Right renal pelvis (tissue), 4 donors: ENCODE measurements around the gene SLC44A5. TPM values are rescaled to one million over a fixed set of nuclear protein-coding genes. Genes with fewer than 3 reads are reported as not detected.
"Not testable (repeated sequence)": the region's sequence is repeated elsewhere in the genome, so short reads cannot be mapped to it uniquely, and the experiment has no call there.

ENCODE experiments used
- DNase-seq, 4 donors: peaks; one replicate each; pipeline ENCODE4 v3.0.0-alpha.2; 2013; ENCODE audit warnings: low read depth in 4 of 4, low spot score in 3 of 4, missing footprints in 1 of 4
- polyA plus RNA-seq, 4 donors: library from polyadenylated mRNA; unstranded; fragments of 120-200 nt; gene quantifications; one replicate each; pipeline ENCODE4 v1.2.1, GENCODE V29; 2013; ENCODE audit not compliant: insufficient read length in 4 of 4

Gene SLC44A5
- polyA plus RNA-seq, 4 donors, result 10.6 to 14.7 (median 12.8) TPM

DNA sequence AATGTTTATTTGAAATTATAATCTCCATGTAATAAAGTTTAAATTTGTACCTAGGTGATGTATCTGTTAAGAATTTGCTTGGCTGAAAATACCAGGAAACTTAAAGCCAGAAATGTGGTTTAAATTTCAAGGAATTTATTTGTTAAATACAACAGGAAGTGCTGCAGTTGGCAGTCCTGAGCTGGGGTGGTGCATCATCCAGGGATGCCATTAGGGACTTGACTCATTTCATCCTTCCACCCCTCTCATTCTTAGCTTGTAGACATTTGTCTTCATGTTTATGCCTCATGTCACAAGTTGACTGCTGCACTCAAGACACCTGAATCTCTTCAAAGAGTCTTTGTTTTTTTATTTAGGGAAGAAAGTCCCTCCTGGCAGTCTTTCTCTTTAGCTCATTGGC is 300.8 kb downstream of the SLC44A5 start:
- DNase-seq, result no peak

DNA sequence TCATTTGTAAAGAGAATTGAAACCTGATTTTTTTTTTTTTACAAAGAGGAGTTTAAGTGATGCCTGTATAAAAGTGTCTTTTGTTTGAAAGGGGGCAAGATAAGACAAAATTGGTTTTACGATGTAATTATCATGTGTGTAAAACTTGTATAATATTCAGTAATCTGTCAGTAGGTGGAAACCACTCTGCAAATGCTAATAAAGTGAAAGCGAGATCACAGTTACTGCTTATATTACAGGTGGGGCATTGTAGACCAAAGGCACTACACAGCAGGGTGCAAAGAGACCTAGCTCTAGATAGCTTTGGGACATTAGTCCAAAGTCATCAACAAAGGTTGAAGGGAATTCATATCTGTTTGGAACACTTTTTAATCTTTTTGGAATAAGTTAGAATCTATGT is 302.5 kb downstream of the SLC44A5 start:
- DNase-seq, result no peak

DNA sequence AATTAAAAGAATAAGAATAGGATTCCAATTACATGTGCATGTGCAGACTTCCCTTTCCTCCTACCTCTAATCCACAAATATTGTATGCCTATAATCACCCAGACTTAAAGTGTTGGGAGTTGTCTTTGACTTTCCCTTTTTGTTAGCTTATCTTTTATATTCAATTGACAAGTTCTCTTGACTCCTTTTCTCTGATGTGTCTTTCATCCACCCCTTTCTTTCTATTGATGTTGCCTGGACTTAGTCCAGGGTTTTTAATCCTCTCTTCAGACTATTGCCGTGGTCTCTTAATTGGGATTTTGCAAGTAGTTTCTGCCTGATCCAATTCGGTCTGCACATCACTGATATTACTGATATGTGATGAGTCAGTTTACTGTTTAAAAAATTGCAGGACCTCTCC is 305.9 kb downstream of the SLC44A5 start:
- DNase-seq, result no peak

DNA sequence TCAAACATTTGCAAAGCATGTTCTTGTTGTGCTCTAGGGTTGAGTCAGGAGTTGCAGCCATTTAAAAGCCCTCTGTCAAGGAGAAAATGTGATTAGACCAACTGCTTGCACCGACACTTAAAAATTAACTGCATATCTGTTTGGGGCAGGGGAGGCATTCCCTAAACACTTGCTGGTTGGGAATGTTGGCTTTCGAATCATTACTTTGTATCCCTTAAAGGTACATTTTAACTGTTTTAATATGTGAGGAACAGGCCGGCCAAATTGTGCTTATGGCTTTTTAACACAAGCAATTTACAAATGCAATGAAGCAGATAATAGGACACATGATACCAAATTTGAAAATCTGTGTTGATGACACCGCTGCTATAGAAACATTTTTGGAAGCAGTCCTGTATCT is 317.6 kb downstream of the SLC44A5 start:
- DNase-seq, result no peak

DNA sequence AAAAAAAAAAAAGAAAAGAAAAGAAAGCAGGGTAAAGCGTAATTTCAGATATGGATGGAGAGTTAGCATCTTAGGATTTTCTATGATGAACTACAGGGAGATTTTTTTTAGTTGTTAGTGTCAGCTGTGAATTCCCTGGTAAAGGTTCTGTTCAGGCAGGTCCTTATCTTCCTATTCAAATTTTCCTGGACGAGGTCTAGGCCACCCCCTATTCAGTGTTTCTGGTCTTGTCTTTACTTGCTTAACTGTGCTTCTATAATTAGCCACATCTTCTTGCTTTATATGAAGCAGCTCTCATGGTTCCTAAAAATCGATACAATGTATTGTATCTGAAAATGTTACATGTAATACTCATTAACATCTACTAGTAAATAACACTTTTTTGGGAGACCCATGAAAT is 318.9 kb downstream of the SLC44A5 start:
- no peak for DNase-seq

DNA sequence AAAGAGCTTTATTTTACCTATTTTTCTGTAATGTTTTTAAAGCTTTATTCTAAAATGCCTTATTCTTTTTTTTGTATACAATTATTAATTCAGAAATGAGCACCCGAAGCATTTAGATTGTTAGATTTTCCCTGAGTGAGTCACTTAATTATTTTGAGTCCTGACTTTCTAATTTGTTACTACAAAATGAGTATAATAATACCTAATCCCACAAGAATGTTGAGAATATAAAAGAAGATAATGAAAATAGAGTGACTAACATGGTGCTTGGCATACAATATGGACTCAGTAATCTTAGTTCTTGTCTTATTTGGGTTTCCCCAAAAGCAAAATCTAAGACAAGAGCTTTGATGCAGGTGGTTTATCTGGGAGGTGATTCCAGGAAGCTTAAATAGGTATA is 334.5 kb downstream of the SLC44A5 start:
- DNase-seq, result no peak

DNA sequence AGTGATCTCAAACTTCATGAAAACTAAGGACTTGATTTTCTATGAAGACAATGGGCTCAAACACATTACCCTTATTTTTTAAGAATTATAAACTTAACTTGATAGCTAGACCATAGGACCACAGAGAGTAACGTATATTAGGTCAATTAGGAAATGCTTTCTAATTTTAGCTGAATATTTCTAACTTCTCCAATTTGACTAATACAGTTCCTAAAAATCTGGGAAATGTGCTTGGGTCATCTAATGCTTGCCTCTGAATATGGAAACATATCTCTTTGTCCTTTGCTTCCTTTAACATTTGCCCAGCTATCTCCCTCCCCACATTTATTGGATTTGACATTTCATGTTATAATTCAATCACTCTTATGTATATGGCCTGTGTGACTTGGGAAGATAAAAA is 335.3 kb downstream of the SLC44A5 start:
- no peak for DNase-seq

DNA sequence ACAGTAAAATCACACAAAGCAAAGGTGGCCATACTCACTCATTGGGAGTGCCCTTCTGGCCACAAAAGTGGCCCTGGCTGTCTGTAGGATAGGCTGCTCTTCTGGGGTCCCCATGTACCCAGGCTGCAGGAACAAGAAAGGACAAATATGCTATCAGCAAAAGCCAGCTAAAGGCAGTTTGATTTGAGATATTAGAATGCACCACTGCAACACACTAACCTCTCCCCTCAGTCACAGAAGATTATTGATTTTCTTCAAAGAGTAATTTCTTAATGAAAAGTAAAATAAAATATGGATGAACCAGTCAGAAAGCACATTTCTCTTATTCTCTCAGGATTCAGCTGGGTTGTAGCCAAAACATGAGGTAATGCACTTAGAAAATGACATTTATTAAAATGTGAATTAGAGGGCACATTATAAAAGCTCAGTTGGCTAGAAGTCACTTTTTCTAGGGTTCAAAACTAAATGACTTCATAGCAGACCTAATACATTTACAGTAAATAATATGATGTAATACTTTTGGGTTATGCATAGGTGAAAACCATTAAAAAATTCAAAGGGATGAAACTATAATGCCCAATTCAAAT is 335.9 kb downstream of the SLC44A5 start:
- no peak for DNase-seq

DNA sequence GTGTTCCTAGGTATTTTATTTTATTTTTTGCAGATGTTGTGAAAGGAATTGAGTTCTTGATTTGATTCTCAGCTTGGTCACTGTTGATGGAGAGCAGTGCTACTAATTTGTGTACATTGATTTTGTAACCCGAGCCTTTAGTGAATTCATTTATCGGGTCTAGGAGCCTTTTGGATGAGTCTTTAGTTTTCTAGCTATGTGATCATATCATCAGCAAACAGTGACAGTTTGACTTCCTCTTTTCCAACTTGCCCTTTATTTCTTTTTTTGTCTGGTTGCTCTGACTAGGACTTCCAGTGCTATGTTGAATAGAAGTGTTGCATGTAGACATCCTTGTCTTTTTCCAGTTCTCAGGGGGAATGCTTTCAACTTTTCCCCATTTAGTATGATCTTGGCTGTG is 337.8 kb downstream of the SLC44A5 start:
- DNase-seq, result no peak

DNA sequence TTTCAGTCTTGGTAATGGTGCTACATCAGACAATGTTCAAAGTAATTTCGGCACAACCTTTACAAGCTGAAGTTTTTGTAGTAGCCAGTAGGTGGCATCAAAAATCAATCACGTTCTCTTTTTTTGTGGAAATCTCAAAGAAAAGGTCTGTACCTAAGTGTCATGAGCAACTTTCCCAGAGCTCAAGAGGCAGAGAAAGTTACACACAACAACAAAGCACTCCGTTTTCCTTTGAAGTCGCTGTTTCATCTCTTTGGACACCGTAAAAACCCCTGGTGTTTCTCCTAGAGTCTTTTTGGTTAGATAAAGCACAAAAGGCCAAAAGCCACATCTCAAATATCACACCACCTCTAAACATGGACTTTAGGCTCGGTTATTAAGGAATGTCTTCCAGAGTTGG is 345.1 kb downstream of the SLC44A5 start:
- peak; percentile 13 to 58 (median 30) for DNase-seq

DNA sequence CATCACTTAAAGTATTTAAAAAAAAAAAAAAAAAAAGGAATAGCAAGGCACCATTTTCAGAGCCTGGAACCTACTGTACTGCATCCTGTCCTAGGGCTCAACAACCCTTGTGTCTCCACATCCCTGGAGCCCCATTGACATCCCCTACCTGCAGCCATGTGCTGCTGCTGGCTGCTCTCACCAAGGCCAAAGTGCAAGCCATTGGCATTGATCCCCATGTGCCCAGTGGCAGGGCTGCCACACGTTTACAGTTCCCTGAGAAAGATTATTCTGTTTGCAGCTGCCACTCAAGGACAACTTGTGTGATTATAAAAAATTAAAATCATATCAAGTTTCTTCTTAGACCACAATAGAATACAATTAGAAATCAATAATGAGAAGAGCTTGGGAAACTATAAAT is 346.8 kb downstream of the SLC44A5 start:
- no peak for DNase-seq

DNA sequence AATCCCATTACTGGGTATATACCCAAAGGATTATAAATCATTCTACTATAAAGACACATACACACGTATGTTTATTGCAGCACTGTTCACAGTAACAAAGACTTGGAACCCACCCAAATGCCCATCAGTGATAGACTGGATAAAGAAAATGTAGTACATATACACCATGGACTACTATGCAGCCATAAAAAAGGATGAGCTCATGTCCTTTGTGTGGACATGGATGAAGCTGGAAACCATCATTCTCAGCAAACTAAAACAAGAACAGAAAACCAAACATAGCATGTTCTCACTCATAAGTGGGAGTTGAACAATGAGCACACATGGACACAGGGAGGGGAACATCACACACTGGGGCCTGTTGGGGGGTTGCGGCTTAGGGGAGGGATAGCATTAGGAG is 347.3 kb downstream of the SLC44A5 start:
- not testable (repeated sequence) for DNase-seq

DNA sequence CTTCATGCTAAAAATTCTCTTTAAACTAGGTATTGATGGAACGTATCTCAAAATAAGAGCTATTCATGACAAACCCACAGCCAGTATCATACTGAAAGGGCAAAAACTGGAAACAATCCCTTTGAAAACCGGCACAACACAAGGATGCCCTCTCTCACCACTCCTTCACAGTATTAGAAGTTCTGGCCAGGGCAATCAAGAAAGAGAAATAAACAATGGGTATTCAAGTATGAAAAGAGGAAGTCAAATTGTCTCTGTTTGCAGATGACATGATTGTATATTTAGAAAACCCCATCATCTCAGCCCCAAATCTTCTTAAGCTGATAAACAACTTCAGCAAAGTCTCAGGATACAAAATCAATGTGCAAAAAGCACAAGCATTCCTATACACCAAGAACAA is 349.0 kb downstream of the SLC44A5 start:
- DNase-seq, result not testable (repeated sequence)

DNA sequence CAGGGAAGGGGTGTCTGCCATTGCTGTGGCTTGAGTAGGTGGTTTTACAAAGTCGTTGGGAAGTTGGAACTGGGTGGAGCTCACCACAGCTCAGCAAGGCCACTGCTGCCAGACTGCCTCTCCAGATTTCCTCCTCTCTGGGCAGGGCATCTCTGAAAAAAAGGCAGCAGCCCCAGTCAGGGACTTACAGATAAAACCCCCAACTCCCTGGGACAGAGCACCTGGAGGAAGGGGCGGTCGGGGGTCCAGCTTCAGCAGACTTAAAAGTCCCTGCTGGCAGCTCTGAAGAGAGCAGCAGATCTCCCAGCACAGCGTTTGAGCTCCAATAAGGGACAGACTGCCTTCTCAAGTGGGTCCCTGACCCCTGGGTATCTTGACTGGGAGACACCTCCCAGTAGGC is 352.6 kb downstream of the SLC44A5 start:
- DNase-seq, result no peak

DNA sequence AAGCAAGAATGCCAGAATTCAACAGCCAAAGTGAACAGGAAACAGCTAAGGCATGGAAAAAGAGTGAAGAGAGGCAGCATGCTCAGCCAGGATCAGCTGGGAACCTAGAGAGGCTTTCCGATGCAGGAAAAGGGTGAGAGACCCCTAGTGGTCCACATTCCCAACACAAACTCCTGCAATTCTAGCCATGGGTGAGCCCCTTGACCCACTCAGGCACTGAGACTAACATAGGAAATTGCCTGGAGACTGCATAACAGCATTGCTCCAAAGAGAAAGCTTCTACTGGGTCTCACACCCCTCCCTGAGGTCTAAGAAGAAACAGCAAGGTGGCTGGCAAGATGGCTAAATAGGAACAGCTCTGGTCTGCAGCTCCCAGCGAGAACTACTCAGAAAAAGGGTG is 353.5 kb downstream of the SLC44A5 start:
- no peak for DNase-seq

DNA sequence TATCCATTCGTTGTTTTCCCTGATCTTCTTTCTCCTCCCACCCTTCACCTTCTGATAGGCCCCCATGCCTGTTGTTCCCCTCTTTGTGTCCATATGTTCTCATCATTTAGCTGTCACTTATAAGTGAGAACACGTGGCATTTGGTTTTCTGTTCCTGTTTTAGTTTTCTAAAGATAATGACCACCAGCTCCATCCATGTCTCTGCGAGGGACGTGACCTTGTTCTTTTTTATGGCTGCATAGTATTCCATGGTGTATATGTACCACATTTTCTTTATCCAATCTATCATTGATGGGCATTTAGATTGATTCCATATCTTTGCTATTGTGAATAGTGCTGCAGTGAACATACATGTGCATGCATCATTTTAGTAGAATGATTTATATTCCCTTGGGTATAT is 360.8 kb downstream of the SLC44A5 start:
- not testable (repeated sequence) for DNase-seq

DNA sequence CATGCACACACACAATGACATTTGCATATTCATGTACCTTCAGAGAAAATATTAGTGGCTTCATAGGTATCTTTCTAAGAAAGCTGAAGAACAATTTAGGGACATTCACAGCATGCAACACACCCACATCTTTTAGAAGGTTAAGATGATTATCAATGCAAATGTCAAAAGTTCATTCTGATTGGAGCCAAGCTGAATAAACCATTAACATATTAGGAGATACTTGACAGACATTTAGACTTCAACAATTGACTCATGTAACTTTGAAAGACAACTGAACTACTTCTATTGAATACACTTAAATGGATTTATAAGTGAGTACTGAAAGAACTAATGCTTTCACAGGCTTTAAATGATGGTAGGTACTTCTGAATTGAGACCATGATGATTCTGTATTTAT is 365.7 kb downstream of the SLC44A5 start:
- DNase-seq, result no peak

DNA sequence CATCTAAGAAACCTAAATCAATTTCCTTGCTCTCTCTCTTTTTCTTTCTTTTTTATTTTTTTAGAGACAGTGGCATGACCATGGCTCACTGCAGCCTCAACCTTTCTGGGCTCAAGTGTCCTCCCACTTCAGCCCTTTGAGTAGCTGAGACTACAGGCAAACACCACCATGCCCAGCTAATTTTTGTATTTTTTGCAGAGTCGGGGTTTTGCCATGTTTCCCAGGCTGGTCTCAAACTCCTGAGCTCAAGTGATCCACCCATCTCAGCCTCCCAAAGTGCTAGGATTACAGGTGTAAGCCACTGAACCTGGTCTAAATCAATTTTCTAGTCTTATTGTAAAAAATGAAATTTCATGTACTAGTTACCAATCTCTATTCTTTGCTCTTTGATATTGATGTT is 367.8 kb downstream of the SLC44A5 start:
- DNase-seq, result no peak

DNA sequence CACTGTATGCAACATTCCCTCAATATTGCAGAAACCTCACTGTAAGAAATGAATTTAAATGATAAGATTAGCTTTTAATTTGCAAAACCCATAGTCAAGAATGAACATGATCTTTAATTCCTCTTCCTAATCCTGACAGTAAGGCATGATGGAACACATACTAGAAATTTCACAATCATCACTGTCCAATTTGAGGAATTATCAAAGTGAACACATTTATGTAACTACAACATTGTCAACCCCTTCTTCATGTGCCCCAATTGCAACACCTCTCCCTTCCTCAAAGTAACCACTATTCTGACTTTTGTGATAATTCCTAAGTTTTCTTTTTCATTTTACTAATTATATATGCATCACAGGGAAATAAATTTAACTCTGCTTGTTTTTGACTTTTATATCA is 373.6 kb downstream of the SLC44A5 start:
- no peak for DNase-seq

DNA sequence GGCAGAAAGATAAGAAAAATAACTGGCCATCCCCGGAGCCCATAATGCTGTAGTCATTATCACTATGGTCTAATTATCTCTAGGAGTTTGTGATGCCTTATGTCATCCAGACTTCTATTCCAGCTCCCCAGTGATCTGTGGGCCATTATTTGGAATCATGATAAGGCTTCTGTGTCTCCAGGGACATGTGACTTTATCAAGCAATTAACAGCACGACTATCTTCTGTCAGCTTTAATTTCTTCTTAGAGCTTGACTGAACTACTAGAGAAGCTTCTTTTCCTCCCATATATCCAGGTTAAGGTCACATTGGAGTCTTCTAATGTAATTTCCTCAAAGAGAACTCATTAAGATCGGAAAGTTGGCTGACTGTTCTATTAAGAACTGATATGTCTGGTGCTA is 376.4 kb downstream of the SLC44A5 start:
- no peak for DNase-seq

DNA sequence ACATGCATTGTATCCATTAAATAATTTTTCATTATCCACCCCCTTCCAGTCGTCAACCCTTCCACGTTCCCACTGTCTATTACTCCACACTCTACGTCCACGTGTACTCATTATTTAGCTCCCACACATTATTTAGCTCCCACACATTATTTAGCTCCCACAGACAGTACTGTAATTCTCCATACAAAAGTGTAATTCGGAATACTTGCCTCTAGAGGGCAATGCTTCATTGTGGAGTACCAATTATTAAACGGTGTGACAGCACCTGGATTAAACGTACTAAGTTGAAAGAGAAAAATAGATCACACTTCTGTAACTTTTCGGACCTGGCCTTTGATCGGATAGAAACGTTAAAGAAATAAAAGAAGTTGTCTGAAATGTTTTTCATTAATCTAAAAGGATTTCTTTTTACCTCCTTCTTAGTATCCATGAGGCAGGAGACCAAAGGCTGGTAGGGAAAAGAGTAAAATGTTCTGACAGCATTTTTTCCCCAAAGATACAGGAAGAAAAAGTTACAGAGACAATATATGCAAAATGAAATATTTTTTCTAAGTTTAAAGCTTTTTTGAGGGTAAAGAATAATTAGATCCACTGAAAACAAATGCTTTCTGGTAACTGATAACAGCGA is 377.5 kb downstream of the SLC44A5 start:
- peak; percentile 4 to 8 (median 6) for DNase-seq

DNA sequence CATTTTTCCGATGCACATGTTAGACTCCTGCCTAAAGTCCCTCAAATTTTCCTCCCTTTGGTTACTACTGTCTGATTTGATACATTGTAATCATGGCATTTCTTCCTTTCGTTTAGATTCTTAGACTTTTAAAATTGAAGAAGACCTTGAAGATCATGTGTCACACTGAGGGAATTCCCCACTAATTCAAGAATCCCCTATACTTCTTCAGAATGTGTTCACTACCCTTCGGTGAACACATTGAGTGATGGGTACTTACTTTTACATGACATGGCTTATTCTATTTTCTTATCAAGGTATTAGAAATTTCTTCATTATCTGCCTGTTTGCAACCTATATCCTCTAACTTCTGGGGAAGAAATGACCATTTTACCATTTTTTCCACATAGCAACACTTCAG is 390.8 kb downstream of the SLC44A5 start:
- DNase-seq, result no peak

DNA sequence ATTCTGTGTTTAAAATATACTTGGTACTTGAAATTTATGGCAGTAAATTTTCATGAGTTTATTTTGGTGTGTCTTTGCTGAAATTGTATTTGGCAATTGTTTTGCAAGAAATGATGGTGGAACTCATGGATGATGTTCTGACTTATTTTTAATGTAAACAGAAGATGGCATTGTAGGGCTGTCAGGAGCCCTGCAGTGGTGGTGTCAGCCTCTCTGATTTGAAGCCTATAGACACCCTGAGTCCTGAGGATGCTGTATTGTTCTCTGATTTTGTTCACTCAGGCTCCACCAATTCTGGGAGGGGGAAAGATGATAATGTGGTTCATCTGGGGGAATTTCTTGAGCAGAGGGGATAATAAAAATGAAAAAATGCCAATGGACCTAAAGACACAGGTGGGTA is 396.9 kb downstream of the SLC44A5 start:
- DNase-seq, result no peak
